Endothelial cell (in vitro differentiated cells): Measurements from ENCODE around the gene RXFP2. TPM values are rescaled to one million over a fixed set of nuclear protein-coding genes. Genes with fewer than 3 reads are reported as not detected.

Experiments
- DNase-seq: peaks from one replicate; pipeline ENCODE4 v3.0.0; 2021; ENCODE audit warnings: low spot score
- H3K27ac Mint-ChIP-seq: one replicate; pipeline ENCODE4 v1.8.0; 2021; ENCODE audit warnings: mixed read lengths, inconsistent platforms; ENCODE audit not compliant: unreplicated experiment
- H3K27me3 Mint-ChIP-seq: one replicate; pipeline ENCODE4 v1.8.0; 2021; ENCODE audit warnings: mild to moderate bottlenecking, moderate library complexity, mixed read lengths, inconsistent platforms; ENCODE audit not compliant: unreplicated experiment
- H3K36me3 Mint-ChIP-seq: one replicate; pipeline ENCODE4 v1.8.0; 2021; ENCODE audit warnings: mild to moderate bottlenecking, low read depth, mixed read lengths, inconsistent platforms; ENCODE audit not compliant: unreplicated experiment
- H3K4me1 Mint-ChIP-seq: one replicate; pipeline ENCODE4 v1.8.0; 2021; ENCODE audit warnings: mild to moderate bottlenecking, mixed read lengths, inconsistent platforms; ENCODE audit not compliant: unreplicated experiment
- H3K4me3 Mint-ChIP-seq: one replicate; pipeline ENCODE4 v1.8.0; 2021; ENCODE audit warnings: mild to moderate bottlenecking, mixed read lengths, inconsistent platforms; ENCODE audit not compliant: unreplicated experiment
- H3K9me3 Mint-ChIP-seq: one replicate; pipeline ENCODE4 v1.8.0; 2021; ENCODE audit warnings: mixed read lengths, inconsistent platforms; ENCODE audit not compliant: unreplicated experiment
- CTCF ChIP-seq: fragments of 200-600 bp; sonication (generic); IDR thresholded peaks from one replicate; pipeline ENCODE4 v1.5.0; 2021; ENCODE audit warnings: antibody characterized with exemption; ENCODE audit not compliant: unreplicated experiment
- total RNA-seq: library from RNA; stranded (reverse); fragmentation: NEBNext Ultra II Directional; extraction: Animal tissue kit (Norgen Biotek cat#: 25700); gene quantifications from one replicate; pipeline ENCODE4 v1.2.1, GENCODE V29; 2021; ENCODE audit not compliant: unreplicated experiment

RXFP2 gene
- total RNA-seq, 1 donor from 2014 or later, result not detected

GRCh38 chr13:31797154-31797775 is 57.9 kb downstream of the RXFP2 start:
- no peak for TF ChIP-seq CTCF
- H3K36me3 Mint-ChIP-seq, result no peaks in the 10 kb centered on the region
- no peak for DNase-seq
- H3K27ac Mint-ChIP-seq, result no peak overlapping the region
- no peak overlapping the region for H3K4me3 Mint-ChIP-seq
- H3K9me3 Mint-ChIP-seq, result no peaks in the 10 kb centered on the region
- peaks cover 7% of the 10 kb centered on the region for H3K27me3 Mint-ChIP-seq
- H3K4me1 Mint-ChIP-seq, result peaks cover 15% of the 10 kb centered on the region

- TF ChIP-seq CTCF, result no peak
- peaks cover 21% of the 10 kb centered on the region for H3K4me1 Mint-ChIP-seq
- DNase-seq, result no peak
- H3K27me3 Mint-ChIP-seq, result peaks cover 5% of the 10 kb centered on the region
- H3K27ac Mint-ChIP-seq, result no peak overlapping the region
- no peaks in the 10 kb centered on the region for H3K36me3 Mint-ChIP-seq
- H3K9me3 Mint-ChIP-seq, result no peaks in the 10 kb centered on the region
- H3K4me3 Mint-ChIP-seq, result no peak overlapping the region
Measured at GRCh38 chr13:31798189-31798588, 58.9 kb downstream of the RXFP2 start.

GRCh38 chr13:31801088-31801487 is 61.8 kb downstream of the RXFP2 start:
- no peak overlapping the region for H3K27ac Mint-ChIP-seq
- DNase-seq, result no peak
- no peaks in the 10 kb centered on the region for H3K36me3 Mint-ChIP-seq
- TF ChIP-seq CTCF, result no peak
- H3K4me1 Mint-ChIP-seq, result peaks cover 17% of the 10 kb centered on the region
- H3K9me3 Mint-ChIP-seq, result no peaks in the 10 kb centered on the region
- H3K4me3 Mint-ChIP-seq, result no peak overlapping the region
- H3K27me3 Mint-ChIP-seq, result peaks cover 2% of the 10 kb centered on the region

GRCh38 chr13:31803311-31803710 is 64.0 kb downstream of the RXFP2 start:
- no peak for DNase-seq
- H3K4me1 Mint-ChIP-seq, result peaks cover 17% of the 10 kb centered on the region
- peaks cover 2% of the 10 kb centered on the region for H3K27me3 Mint-ChIP-seq
- TF ChIP-seq CTCF, result no peak
- H3K36me3 Mint-ChIP-seq, result no peaks in the 10 kb centered on the region
- no peak overlapping the region for H3K4me3 Mint-ChIP-seq
- H3K9me3 Mint-ChIP-seq, result no peaks in the 10 kb centered on the region
- no peak overlapping the region for H3K27ac Mint-ChIP-seq

GRCh38 chr13:31805841-31806240 is 66.5 kb downstream of the RXFP2 start:
- no peak for TF ChIP-seq CTCF
- DNase-seq, result no peak

More at GRCh38 chr13:31805841-31806240, 66.5 kb downstream of the RXFP2 start:
- H3K4me1 Mint-ChIP-seq, result peaks cover 15% of the 10 kb centered on the region
- no peaks in the 10 kb centered on the region for H3K27me3 Mint-ChIP-seq
- H3K4me3 Mint-ChIP-seq, result no peak overlapping the region
- no peaks in the 10 kb centered on the region for H3K9me3 Mint-ChIP-seq
- no peaks in the 10 kb centered on the region for H3K36me3 Mint-ChIP-seq
- H3K27ac Mint-ChIP-seq, result no peak overlapping the region
